Gastroesophageal sphincter (tissue), 3 donors: ENCODE results near the gene ATG4A.

Experiments used
- CTCF ChIP-seq, 4 experiments: fragments of 200-600 bp in 2 of 4; fragments of 450-650 bp in 2 of 4; sonication (generic) in 1 of 4; IDR thresholded peaks; one replicate each; pipeline ENCODE4 v1.5.1; 2017 to 2019; ENCODE audit warnings: antibody characterized with exemption in 4 of 4, mild to moderate bottlenecking in 2 of 4, moderate library complexity in 2 of 4
- EP300 ChIP-seq: sonication (generic); formaldehyde crosslinking; IDR thresholded peaks from one replicate; pipeline ENCODE4 v1.6.1; 2017; ENCODE audit warnings: antibody characterized with exemption, mild to moderate bottlenecking
- POLR2A ChIP-seq, 2 donors: fragments of 450-650 bp; IDR thresholded peaks; one replicate each; pipeline ENCODE4 v1.6.1; 2017; ENCODE audit warnings: antibody characterized with exemption in 2 of 2, mild to moderate bottlenecking in 2 of 2, moderate library complexity in 1 of 2

GRCh38 chrX:108091878-108092291 is 307 bp downstream of the ATG4A start:
- TF ChIP-seq CTCF (IDR thresholded peaks at IDR 0.05): no peak
- no peak for TF ChIP-seq POLR2A (IDR thresholded peaks at IDR 0.05)
- no peak for TF ChIP-seq EP300
